OCI-LY1 (cell line): ENCODE data around the gene PADI1.

Experiments used
- CTCF ChIP-seq: fragments of 200-600 bp; sonication (generic), shearing (Covaris generic); IDR thresholded peaks from 2 replicates; pipeline ENCODE4 v1.5.1; 2017; ENCODE audit warnings: mild to moderate bottlenecking, antibody characterized with exemption, low read length, moderate library complexity, mixed read lengths
- EZH2 ChIP-seq: fragments of 200-600 bp; sonication (generic), shearing (Covaris generic); IDR thresholded peaks from 2 replicates; pipeline ENCODE4 v1.8.0; 2017; ENCODE audit warnings: borderline replicate concordance, mixed run types, mild to moderate bottlenecking, antibody characterized with exemption, low read length, moderate library complexity, mixed read lengths

- no peak for TF ChIP-seq CTCF
- no peak for TF ChIP-seq EZH2
Observed at GRCh38 chr1:17193222-17194132, 11.5 kb upstream of the PADI1 start.
